Measurements from ENCODE around the gene ACKR2. TPM values are rescaled to one million over a fixed set of nuclear protein-coding genes. Genes with fewer than 3 reads are reported as not detected.
A peak's percentile ranks its signal among the peaks of the same experiment; 100 is the strongest.

ACKR2 gene
- total RNA-seq, 2 donors from 2014 or later: 0.10 to 0.35 TPM

- Mint-ChIP-seq H3K4me3 (no peak overlapping the region), H3K4me1 (peaks cover 5% of the 10 kb centered on the region), H3K36me3 (ENCODE audit: low read depth) (peaks cover 3% of the 10 kb centered on the region), H3K27me3 (peaks cover 51% of the 10 kb centered on the region), H3K27ac (no peak overlapping the region)
- ATAC-seq (no peak), DNase-seq (no peak)
- H3K9me3 ChIP-seq (ENCODE audit: control insufficient read depth, low read length, poor library complexity, severe bottlenecking): no peaks in the 10 kb centered on the region
Measured at GRCh38 chr3:42827654-42828053, 18.4 kb downstream of the ACKR2 start.

DNA sequence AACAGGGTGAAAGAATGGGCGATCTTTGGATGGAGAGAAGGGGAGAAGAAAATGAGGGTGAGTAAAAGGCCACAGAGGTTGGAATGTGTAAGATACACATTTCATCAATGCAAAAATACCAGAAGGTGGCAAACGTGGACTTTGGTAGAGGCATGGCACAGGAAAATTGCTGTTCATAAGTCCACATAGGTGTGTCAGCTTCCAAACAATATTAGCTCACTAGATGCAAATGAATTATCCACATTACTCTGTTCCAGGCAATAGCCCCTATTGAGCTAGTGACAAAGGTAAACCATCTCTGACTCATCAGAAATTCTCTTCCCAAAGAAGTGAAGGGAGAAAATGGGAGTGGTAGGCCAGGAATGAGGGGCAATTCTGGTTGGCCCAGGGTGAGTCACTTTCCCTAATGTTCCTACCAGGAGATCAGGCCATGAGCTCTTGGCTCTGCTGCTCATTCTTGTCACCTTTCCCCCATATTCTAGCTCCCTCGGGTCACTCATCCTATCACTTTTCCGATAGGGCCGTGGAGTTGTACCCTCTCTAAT, 19.9 kb downstream of the ACKR2 start:
- Mint-ChIP-seq H3K27ac (no peak overlapping the region), H3K36me3 (ENCODE audit: low read depth) (peaks cover 3% of the 10 kb centered on the region), H3K27me3 (peaks cover 44% of the 10 kb centered on the region), H3K4me3 (no peak overlapping the region), H3K4me1 (peaks cover 3% of the 10 kb centered on the region)
- ATAC-seq (no peak), DNase-seq (no peak)
- no peaks in the 10 kb centered on the region for H3K9me3 ChIP-seq (ENCODE audit: control insufficient read depth, low read length, poor library complexity, severe bottlenecking)

- H3K36me3 Mint-ChIP-seq (ENCODE audit: low read depth): peaks cover 3% of the 10 kb centered on the region
- DNase-seq (no peak), ATAC-seq (no peak)
- H3K4me3 Mint-ChIP-seq: no peak overlapping the region
- peaks cover 3% of the 10 kb centered on the region for H3K4me1 Mint-ChIP-seq
- peaks cover 39% of the 10 kb centered on the region for H3K27me3 Mint-ChIP-seq
- H3K27ac Mint-ChIP-seq: no peak overlapping the region
- no peaks in the 10 kb centered on the region for H3K9me3 ChIP-seq (ENCODE audit: control insufficient read depth, low read length, poor library complexity, severe bottlenecking)
Measured at GRCh38 chr3:42829628-42830436, 20.6 kb downstream of the ACKR2 start.

- no peak for DNase-seq
Measured at GRCh38 chr3:42830437-42831320, 21.4 kb downstream of the ACKR2 start.

GRCh38 chr3:42831321-42831713, 22.1 kb downstream of the ACKR2 start:
- no peaks in the 10 kb centered on the region for H3K36me3 Mint-ChIP-seq (ENCODE audit: low read depth)
- no peaks in the 10 kb centered on the region for H3K9me3 ChIP-seq (ENCODE audit: control insufficient read depth, low read length, poor library complexity, severe bottlenecking)
- no peak overlapping the region for H3K4me3 Mint-ChIP-seq

More at GRCh38 chr3:42830437-42831320, 21.4 kb downstream of the ACKR2 start:
- H3K27ac Mint-ChIP-seq: no peak overlapping the region
- ATAC-seq: no peak
- H3K27me3 Mint-ChIP-seq: peaks cover 38% of the 10 kb centered on the region
- peaks cover 3% of the 10 kb centered on the region for H3K36me3 Mint-ChIP-seq (ENCODE audit: low read depth)
- H3K9me3 ChIP-seq (ENCODE audit: control insufficient read depth, low read length, poor library complexity, severe bottlenecking): no peaks in the 10 kb centered on the region
- H3K4me1 Mint-ChIP-seq: peaks cover 3% of the 10 kb centered on the region
- no peak overlapping the region for H3K4me3 Mint-ChIP-seq

GRCh38 chr3:42836150-42837123, 27.2 kb downstream of the ACKR2 start:
- no peak for DNase-seq
- Mint-ChIP-seq H3K36me3 (ENCODE audit: low read depth) (no peaks in the 10 kb centered on the region), H3K27ac (no peak overlapping the region), H3K27me3 (peaks cover 15% of the 10 kb centered on the region), H3K4me3 (no peak overlapping the region), H3K4me1 (peaks cover 7% of the 10 kb centered on the region)
- no peak for ATAC-seq
- H3K9me3 ChIP-seq (ENCODE audit: control insufficient read depth, low read length, poor library complexity, severe bottlenecking): no peaks in the 10 kb centered on the region

More at GRCh38 chr3:42831321-42831713, 22.1 kb downstream of the ACKR2 start:
- peak; percentile 42 to 70 (median 48) for DNase-seq
- Mint-ChIP-seq H3K4me1 (peaks cover 3% of the 10 kb centered on the region), H3K27me3 (peaks cover 34% of the 10 kb centered on the region), H3K27ac (peak overlapping the region; percentile 16)
- peak; percentile 69 for ATAC-seq

DNA sequence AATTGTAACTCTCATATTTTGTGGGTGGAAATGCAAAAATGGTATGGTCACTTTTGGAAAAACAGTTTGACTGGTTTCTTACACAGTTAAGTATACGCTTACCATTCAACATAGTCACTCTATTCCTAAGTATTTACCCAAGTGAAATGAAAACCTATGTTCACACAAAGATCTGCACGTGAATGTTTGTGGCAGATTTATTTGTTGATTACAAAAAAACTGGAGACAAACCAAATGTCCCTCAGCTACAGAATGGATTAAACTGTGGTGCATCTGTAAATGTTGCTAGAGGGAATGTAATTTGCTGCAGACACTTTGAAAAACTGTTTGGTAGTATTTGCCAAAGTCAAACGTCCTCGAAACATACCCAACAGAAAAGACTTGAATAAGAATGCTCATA, 29.3 kb downstream of the ACKR2 start:
- Mint-ChIP-seq H3K4me3 (no peak overlapping the region), H3K4me1 (peaks cover 4% of the 10 kb centered on the region), H3K27ac (no peak overlapping the region), H3K27me3 (peaks cover 21% of the 10 kb centered on the region), H3K36me3 (ENCODE audit: low read depth) (peaks cover 4% of the 10 kb centered on the region)
- DNase-seq: no peak
- ATAC-seq: no peak
- H3K9me3 ChIP-seq (ENCODE audit: control insufficient read depth, low read length, poor library complexity, severe bottlenecking): no peaks in the 10 kb centered on the region

DNA sequence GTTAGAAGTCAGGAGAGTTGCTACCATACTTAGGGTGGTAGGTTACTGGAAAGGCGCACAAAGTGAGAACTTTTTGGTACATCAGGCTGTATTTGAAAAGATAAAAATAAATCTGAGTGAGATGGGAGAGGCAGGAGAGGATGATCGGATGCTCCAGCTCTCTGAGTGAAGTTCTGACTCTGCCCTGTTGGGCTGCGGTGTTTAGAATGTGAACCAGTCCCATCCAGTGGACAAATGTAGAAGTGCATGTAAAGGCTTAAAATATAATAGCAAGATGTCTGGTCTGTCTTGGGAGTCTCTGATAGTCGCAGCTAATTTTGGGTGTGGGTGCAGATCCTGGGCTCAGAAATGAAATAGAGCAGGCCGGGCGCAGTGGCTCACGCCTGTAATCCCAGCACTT, 30.4 kb downstream of the ACKR2 start:
- peaks cover 6% of the 10 kb centered on the region for H3K4me1 Mint-ChIP-seq
- H3K27me3 Mint-ChIP-seq: peaks cover 28% of the 10 kb centered on the region
- ATAC-seq (peak; percentile 98), DNase-seq (no peak)
- no peaks in the 10 kb centered on the region for H3K9me3 ChIP-seq (ENCODE audit: control insufficient read depth, low read length, poor library complexity, severe bottlenecking)
- H3K27ac Mint-ChIP-seq: no peak overlapping the region
- H3K36me3 Mint-ChIP-seq (ENCODE audit: low read depth): peaks cover 4% of the 10 kb centered on the region
- H3K4me3 Mint-ChIP-seq: no peak overlapping the region

GRCh38 chr3:42841332-42841731, 32.1 kb downstream of the ACKR2 start:
- Mint-ChIP-seq H3K4me3 (no peak overlapping the region), H3K27ac (no peak overlapping the region), H3K36me3 (ENCODE audit: low read depth) (peaks cover 4% of the 10 kb centered on the region), H3K4me1 (peaks cover 6% of the 10 kb centered on the region), H3K27me3 (peaks cover 22% of the 10 kb centered on the region)
- DNase-seq (no peak), ATAC-seq (no peak)
- H3K9me3 ChIP-seq (ENCODE audit: control insufficient read depth, low read length, poor library complexity, severe bottlenecking): no peaks in the 10 kb centered on the region

- Mint-ChIP-seq H3K27me3 (peaks cover 22% of the 10 kb centered on the region), H3K36me3 (ENCODE audit: low read depth) (peaks cover 4% of the 10 kb centered on the region), H3K27ac (no peak overlapping the region), H3K4me1 (peaks cover 15% of the 10 kb centered on the region), H3K4me3 (no peak overlapping the region)
- DNase-seq: no peak
- H3K9me3 ChIP-seq (ENCODE audit: control insufficient read depth, low read length, poor library complexity, severe bottlenecking): no peaks in the 10 kb centered on the region
- ATAC-seq: no peak
Measured at GRCh38 chr3:42843713-42844411, 34.6 kb downstream of the ACKR2 start.

DNA sequence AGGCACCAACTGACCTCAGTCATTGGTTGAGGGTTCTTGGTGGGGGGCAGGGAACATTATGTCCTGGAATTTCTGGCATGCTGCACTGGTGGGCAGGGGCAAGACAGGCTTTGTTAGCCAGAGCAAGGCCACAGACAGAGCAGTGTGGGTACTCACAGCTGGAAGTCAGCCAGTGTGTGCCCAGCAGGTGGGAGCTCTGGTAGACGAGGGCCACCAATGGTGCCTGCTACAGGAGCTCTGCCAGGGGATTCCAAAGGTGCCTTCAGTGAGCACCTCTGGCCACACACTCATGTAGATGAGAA, 35.1 kb downstream of the ACKR2 start:
- H3K36me3 Mint-ChIP-seq (ENCODE audit: low read depth): peaks cover 4% of the 10 kb centered on the region
- ATAC-seq (no peak), DNase-seq (no peak)
- no peak overlapping the region for H3K27ac Mint-ChIP-seq
- no peaks in the 10 kb centered on the region for H3K9me3 ChIP-seq (ENCODE audit: control insufficient read depth, low read length, poor library complexity, severe bottlenecking)
- H3K4me3 Mint-ChIP-seq: no peak overlapping the region
- H3K27me3 Mint-ChIP-seq: peaks cover 18% of the 10 kb centered on the region
- peaks cover 15% of the 10 kb centered on the region for H3K4me1 Mint-ChIP-seq

DNA sequence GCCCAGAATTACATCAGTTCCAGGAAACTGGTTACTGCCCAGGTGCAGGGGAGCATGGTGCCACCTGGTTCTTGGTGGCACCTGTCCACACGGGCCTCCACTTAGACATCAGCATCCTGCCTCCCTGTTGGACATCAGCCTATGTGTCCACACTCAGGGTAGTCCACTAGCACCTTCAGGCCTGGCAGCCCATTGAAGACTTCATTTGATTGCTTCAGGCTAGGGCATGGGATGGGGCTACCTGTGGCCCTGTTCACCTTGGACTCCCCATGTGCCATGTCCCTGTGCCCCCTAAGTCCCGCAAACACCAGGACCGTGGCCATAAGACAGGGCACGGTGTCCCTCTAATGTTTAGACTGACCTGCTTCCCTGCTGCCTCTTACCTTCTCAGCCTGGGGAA, 35.6 kb downstream of the ACKR2 start:
- no peak overlapping the region for H3K27ac Mint-ChIP-seq
- no peaks in the 10 kb centered on the region for H3K9me3 ChIP-seq (ENCODE audit: control insufficient read depth, low read length, poor library complexity, severe bottlenecking)
- peaks cover 4% of the 10 kb centered on the region for H3K36me3 Mint-ChIP-seq (ENCODE audit: low read depth)
- DNase-seq: no peak
- ATAC-seq: no peak
- peaks cover 11% of the 10 kb centered on the region for H3K4me1 Mint-ChIP-seq
- no peak overlapping the region for H3K4me3 Mint-ChIP-seq
- H3K27me3 Mint-ChIP-seq: peaks cover 15% of the 10 kb centered on the region
